Spleen (tissue), 11 donors: Measurements from ENCODE around the gene PPIL4. TPM values are rescaled to one million over a fixed set of nuclear protein-coding genes. Genes with fewer than 3 reads are reported as not detected.

Source experiments
- DNase-seq: peaks from one replicate; pipeline ENCODE4 v3.0.0-alpha.2; 2020
- H3K27ac ChIP-seq, 8 donors: fragments of 200-600 bp; sonication (generic) in 7 of 8; 1 replicate in 4 of 8; 2 replicates in 4 of 8; pipeline versions ENCODE4 v1.5.0 to v1.8.0; 2016 to 2021; ENCODE audit warnings: inconsistent platforms in 4 of 8, mild to moderate bottlenecking in 4 of 8, moderate library complexity in 1 of 8
- H3K27me3 ChIP-seq, 7 donors: fragments of 200-600 bp; sonication (generic) in 6 of 7; replicated peaks in 1 of 7; 1 replicate in 4 of 7; 2 replicates in 3 of 7; pipeline versions ENCODE4 v1.5.0 to v1.8.0; 2016 to 2021; ENCODE audit warnings: inconsistent platforms in 3 of 7, mild to moderate bottlenecking in 1 of 7
- H3K36me3 ChIP-seq, 6 donors: fragments of 200-600 bp; sonication (generic) in 5 of 6; 1 replicate in 4 of 6; 2 replicates in 2 of 6; pipeline versions ENCODE4 v1.5.0 to v1.8.0; 2016 to 2021; ENCODE audit warnings: inconsistent platforms in 2 of 6
- H3K4me1 ChIP-seq, 6 donors: fragments of 200-600 bp; sonication (generic) in 5 of 6; 1 replicate in 3 of 6; 2 replicates in 3 of 6; pipeline versions ENCODE4 v1.5.0 to v1.8.0; 2016 to 2021; ENCODE audit warnings: inconsistent platforms in 3 of 6
- H3K4me3 ChIP-seq, 8 donors: fragments of 200-600 bp; sonication (generic) in 7 of 8; 1 replicate in 4 of 8; 2 replicates in 4 of 8; pipeline versions ENCODE4 v1.5.0 to v1.8.0; 2016 to 2021; ENCODE audit warnings: inconsistent platforms in 4 of 8, mild to moderate bottlenecking in 4 of 8, moderate library complexity in 2 of 8
- H3K9me3 ChIP-seq, 8 donors: fragments of 200-600 bp; sonication (generic) in 7 of 8; 1 replicate in 4 of 8; 2 replicates in 4 of 8; pipeline versions ENCODE4 v1.5.0 to v1.8.0; 2016 to 2021; ENCODE audit warnings: inconsistent platforms in 4 of 8
- POLR2A ChIP-seq, 3 donors: fragments of 450-650 bp; IDR thresholded peaks; one replicate each; pipeline ENCODE4 v1.5.1; 2017; ENCODE audit warnings: antibody characterized with exemption in 3 of 3, mild to moderate bottlenecking in 1 of 3
- POLR2AphosphoS5 ChIP-seq, 3 donors: sonication (generic); formaldehyde crosslinking; IDR thresholded peaks; one replicate each; pipeline ENCODE4 v1.5.1; 2017; ENCODE audit warnings: antibody characterized with exemption in 3 of 3
- WGBS, 5 donors: extraction: QIAGEN DNeasy Blood & Tissue Kit in 3 of 5; methylation state at CpG; one replicate each; pipeline versions ENCODE4 v1.1.5 to v1.1.7; 2013 to 2018; 5-methylcytosine and 5-hydroxymethylcytosine counted together
- intact Hi-C: fragments of 100-400 bp; cut with DNase I; formaldehyde crosslinking; loops from one replicate; pipeline ENCODE4 v1.15.0; 2023; ENCODE audit warnings: low total_unique reads
- polyA plus RNA-seq, 3 donors: library from polyadenylated mRNA; stranded (reverse); fragments of 200-250 nt; gene quantifications; one replicate each; pipeline ENCODE4 v1.2.1, GENCODE V29; 2013
- total RNA-seq, 7 donors: library from RNA; depleted of rRNA in 3 of 7; stranded (reverse); fragments of >200 nt in 3 of 7; fragmentation: NEBNext Ultra II Directional in 4 of 7; extraction: Animal tissue kit (Norgen Biotek cat#: 25700) in 4 of 7; gene quantifications; one replicate each; pipeline versions ENCODE4 v1.1.0 to v1.2.1, GENCODE V29; 2016 to 2021
- TF ChIP-seq, protein P1 (sequence below), 11 experiments: fragments of 200-600 bp in 7 of 11; fragments of 450-650 bp in 4 of 11; sonication (generic) in 4 of 11; IDR thresholded peaks in 8 of 11; conservative IDR thresholded peaks in 3 of 11; 1 replicate in 7 of 11; 2 replicates in 4 of 11; pipeline versions ENCODE4 v1.4.0 to v1.8.0; 2016 to 2021; ENCODE audit warnings: antibody characterized with exemption in 11 of 11, inconsistent platforms in 4 of 11, mild to moderate bottlenecking in 1 of 11
- donor health status: healthy with polysubstance abuse.
- donor health status: DM: no; HTN: no; CAD: no; lungs with moderate emphysema.
- donor health status: DM: no; HTN: no; CAD: no.
- donor health status: Bipolar disorder and iron deficiency.
- donor health status: healthy.
- donor health status: DM: no; HTN: no; CAD: no.
- donor health status: DM: yes; HTN: yes; CAD: no.

PPIL4 gene
- total and polyA plus RNA-seq, 10 donors = 14.7 to 36.8 (median 26.4) TPM

DNA sequence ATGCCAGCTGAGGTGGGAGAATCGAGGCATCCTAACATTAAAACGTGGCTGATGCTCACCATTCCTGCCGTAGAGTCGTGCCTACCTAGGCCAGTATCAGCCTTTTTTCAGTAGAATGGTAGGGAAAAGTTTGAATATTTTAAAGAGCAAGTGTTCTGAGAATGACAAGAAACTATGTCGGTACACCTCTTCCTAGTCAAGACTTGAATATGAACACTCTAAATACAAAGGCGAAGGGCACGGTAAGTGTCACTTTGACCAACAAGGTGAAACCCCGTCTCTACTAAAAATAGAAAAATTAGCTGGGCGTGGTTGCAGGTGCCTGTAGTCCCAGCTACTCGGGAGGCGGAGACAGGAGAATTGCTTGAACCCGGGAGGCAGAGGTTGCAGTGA lies 21.3 kb upstream of the PPIL4 start:
- H3K27me3 ChIP-seq = no peaks in the 10 kb centered on the region
- H3K9me3 ChIP-seq = no peaks in the 10 kb centered on the region
- H3K36me3 ChIP-seq = no peaks in the 10 kb centered on the region
- WGBS, 5 donors = 33 to 42% (median 38%) methylated on average over 12 of the region's 12 CpGs
- no peak for DNase-seq
- TF ChIP-seq, protein P1, sequence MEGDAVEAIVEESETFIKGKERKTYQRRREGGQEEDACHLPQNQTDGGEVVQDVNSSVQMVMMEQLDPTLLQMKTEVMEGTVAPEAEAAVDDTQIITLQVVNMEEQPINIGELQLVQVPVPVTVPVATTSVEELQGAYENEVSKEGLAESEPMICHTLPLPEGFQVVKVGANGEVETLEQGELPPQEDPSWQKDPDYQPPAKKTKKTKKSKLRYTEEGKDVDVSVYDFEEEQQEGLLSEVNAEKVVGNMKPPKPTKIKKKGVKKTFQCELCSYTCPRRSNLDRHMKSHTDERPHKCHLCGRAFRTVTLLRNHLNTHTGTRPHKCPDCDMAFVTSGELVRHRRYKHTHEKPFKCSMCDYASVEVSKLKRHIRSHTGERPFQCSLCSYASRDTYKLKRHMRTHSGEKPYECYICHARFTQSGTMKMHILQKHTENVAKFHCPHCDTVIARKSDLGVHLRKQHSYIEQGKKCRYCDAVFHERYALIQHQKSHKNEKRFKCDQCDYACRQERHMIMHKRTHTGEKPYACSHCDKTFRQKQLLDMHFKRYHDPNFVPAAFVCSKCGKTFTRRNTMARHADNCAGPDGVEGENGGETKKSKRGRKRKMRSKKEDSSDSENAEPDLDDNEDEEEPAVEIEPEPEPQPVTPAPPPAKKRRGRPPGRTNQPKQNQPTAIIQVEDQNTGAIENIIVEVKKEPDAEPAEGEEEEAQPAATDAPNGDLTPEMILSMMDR (IDR thresholded peaks at IDR 0.05 in 8 of 11, conservative IDR thresholded peaks at IDR 0.05 in 3 of 11) = no peak
- TF ChIP-seq POLR2A (IDR thresholded peaks at IDR 0.05) (no peak), POLR2AphosphoS5 (IDR thresholded peaks at IDR 0.05) (no peak)
- H3K4me3 ChIP-seq = peak overlapping the region; percentile 78 to 97 (median 89)
- intact Hi-C loops = loop anchor here (10.0 kb wide), 1 partner anchor 148 kb away; the partner anchor contains the start of gene LATS1
- H3K27ac ChIP-seq = peak overlapping the region; percentile 89 to 96 (median 94)
- peaks cover 15 to 56% (median 31%) of the 10 kb centered on the region in 6 donors for H3K4me1 ChIP-seq

DNA sequence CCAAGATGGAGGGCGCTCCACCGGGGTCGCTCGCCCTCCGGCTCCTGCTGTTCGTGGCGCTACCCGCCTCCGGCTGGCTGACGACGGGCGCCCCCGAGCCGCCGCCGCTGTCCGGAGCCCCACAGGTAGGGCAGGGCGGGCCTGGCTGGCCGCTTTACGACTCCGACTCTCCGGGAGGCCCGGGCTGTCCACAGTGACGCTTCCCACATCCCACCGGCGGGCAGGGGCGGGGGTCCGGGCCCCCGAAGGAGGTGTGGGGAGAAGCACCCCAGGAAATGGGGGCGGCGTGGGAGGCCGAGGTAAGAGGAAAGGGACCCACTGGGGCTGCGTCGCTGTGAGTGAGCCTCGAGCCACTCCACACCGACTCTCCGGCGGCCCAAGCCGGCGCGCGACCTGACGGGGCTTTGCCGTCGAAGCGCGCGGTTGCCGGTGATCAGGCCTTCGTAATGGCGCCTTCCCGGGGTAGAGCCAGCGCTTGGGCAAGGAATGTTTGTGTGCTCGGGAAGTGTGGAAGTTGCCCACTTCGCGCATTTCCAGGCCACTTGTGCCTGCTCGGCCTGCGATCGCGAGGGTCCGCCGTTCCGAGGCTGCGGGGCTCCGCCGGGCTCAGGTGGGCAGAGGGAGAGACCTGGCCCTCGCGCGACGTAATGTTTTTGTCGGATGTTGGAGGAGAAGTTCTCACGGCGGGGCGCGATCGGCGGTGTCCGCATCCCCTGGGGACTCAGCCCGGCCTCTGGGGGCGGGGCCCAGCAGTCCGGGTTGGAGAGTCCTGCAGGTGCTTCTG lies 20.8 kb upstream of the PPIL4 start:
- peak overlapping the region; percentile 89 to 96 (median 94) for H3K27ac ChIP-seq
- intact Hi-C loops = loop anchor here (10.0 kb wide), 1 partner anchor 148 kb away; the partner anchor contains the start of gene LATS1
- no peaks in the 10 kb centered on the region for H3K36me3 ChIP-seq
- 0 to 1% (median 0%) methylated on average over 26 to 81 of the region's 81 CpGs for WGBS, 5 donors
- peak overlapping the region; percentile 78 to 97 (median 89) for H3K4me3 ChIP-seq
- H3K4me1 ChIP-seq = peaks cover 15 to 52% (median 31%) of the 10 kb centered on the region in 6 donors
- peak; percentile 46 to 84 (median 75) for TF ChIP-seq POLR2AphosphoS5 (IDR thresholded peaks at IDR 0.05)
- TF ChIP-seq, protein P1 (IDR thresholded peaks at IDR 0.05 in 8 of 11, conservative IDR thresholded peaks at IDR 0.05 in 3 of 11) = no peak
- H3K9me3 ChIP-seq = no peaks in the 10 kb centered on the region
- DNase-seq = peak; percentile 91
- H3K27me3 ChIP-seq = no peaks in the 10 kb centered on the region

DNA sequence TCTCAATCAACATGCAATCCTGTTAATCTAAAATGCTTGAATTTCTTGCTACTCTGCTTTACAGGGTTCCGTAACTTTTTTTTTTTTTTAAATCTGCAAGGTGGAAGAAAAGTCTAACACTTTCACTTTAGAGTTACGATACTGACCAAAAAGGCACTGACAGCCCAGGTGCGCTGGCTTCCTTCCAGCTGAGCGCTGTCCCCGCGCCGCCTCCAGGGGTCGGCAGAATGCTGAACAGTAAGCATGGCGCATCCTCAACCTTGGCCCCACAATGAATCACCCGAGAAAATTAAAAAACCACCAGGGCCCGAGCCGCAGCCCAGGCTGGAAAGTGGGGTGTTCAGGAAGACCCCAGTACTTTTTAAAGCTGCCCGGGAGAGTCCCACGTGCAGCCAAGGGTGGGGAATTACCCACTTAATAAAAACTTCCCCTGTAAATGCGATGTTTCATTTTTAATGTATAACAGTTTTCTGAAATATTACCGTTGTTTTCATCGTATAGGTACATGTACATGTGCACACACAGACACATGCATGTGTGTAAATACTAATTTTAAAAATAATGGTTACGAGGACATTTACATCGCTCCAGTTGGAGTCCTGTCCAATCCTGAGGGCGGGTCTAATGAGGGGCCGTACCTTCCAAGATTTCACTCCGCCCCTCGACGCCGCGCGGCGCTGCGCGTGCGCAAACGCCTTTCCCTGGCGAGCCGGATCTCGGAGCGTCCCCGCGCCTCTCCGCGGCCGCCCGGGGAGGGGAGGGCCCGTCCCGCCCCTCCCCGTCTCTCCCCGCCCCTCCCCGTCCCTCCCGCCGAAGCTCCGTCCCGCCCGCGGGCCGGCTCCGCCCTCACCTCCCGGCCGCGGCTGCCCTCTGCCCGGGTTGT lies 19.9 kb upstream of the PPIL4 start, which contains the start of gene GINM1:
Gene GINM1, plus strand, starts transcription at position 849 of the 883 bp plus-strand sequence. CDS start 40 bp downstream, outside the sequence.
- peak within 1 kb of the TSS; percentile 89 to 96 (median 94) for H3K27ac ChIP-seq
- peaks cover 15 to 44% (median 30%) of the 10 kb centered on the region in 6 donors for H3K4me1 ChIP-seq
- TF ChIP-seq, protein P1 (IDR thresholded peaks at IDR 0.05 in 8 of 11, conservative IDR thresholded peaks at IDR 0.05 in 3 of 11) = peak; percentile 42 to 77 (median 63)
- TF ChIP-seq POLR2A (IDR thresholded peaks at IDR 0.05) = no peak
- peak; percentile 68 to 76 (median 73) for TF ChIP-seq POLR2AphosphoS5 (IDR thresholded peaks at IDR 0.05)
- 0 to 2% (median 1%) methylated on average over 38 to 57 of the region's 59 CpGs for WGBS, 5 donors
- H3K4me3 ChIP-seq = peak within 1 kb of the TSS; percentile 78 to 97 (median 89)
- DNase-seq = peak; percentile 98
- no peaks in the 10 kb centered on the region for H3K36me3 ChIP-seq
- H3K27me3 ChIP-seq = no peaks in the 10 kb centered on the region
- no peaks in the 10 kb centered on the region for H3K9me3 ChIP-seq
- intact Hi-C loops = loop anchor here (10.0 kb wide), 1 partner anchor 149 kb away; the partner anchor contains the start of gene LATS1
